WTC11 (cell line): ENCODE measurements around the gene GSK3B. TPM values are rescaled to one million over a fixed set of nuclear protein-coding genes. Genes with fewer than 3 reads are reported as not detected.

Source experiments
- ATAC-seq: fragments of 200-7000 bp; cut with Tn5 transposase; 2 replicates; pipeline ENCODE4 v1.10.0; 2021; ENCODE audit warnings: mild to moderate bottlenecking, moderate library complexity
- CTCF ChIA-PET: fragments of 300-600 bp; sonication (Branson Sonifier 250); formaldehyde crosslinking; loops from one replicate; lab custom pipeline; 2021; ENCODE audit warnings: antibody characterized with exemption; lab: Charles Lee
- POLR2A ChIA-PET: fragments of 350-600 bp; sonication (Branson Sonifier 250); formaldehyde crosslinking; loops from one replicate; lab custom pipeline; 2021; ENCODE audit warnings: antibody characterized with exemption; lab: Charles Lee
- DNase-seq: peaks from one replicate; pipeline ENCODE4 v3.0.0; 2021; ENCODE audit warnings: low spot score
- H3K27ac Mint-ChIP-seq: 2 replicates; pipeline ENCODE4 v1.8.0; 2021; ENCODE audit warnings: mixed read lengths
- H3K27me3 Mint-ChIP-seq: 2 replicates; pipeline ENCODE4 v1.8.0; 2021; ENCODE audit warnings: low read depth, mild to moderate bottlenecking, moderate library complexity, mixed read lengths
- H3K36me3 Mint-ChIP-seq: 2 replicates; pipeline ENCODE4 v1.8.0; 2021; ENCODE audit warnings: mixed read lengths
- H3K4me1 Mint-ChIP-seq: 2 replicates; pipeline ENCODE4 v1.8.0; 2022; ENCODE audit warnings: mixed read lengths
- H3K4me3 Mint-ChIP-seq: 2 replicates; pipeline ENCODE4 v1.8.0; 2021; ENCODE audit warnings: mild to moderate bottlenecking, moderate library complexity, mixed read lengths
- H3K9me3 Mint-ChIP-seq: 2 replicates; pipeline ENCODE4 v1.8.0; 2021; ENCODE audit warnings: mixed read lengths
- ARID4B ChIP-seq: sonication (generic); formaldehyde crosslinking; IDR thresholded peaks from 2 replicates; pipeline ENCODE4 v1.8.0; 2023; ENCODE audit warnings: missing genetic modification reagents, mild to moderate bottlenecking, borderline replicate concordance
- CTCF ChIP-seq: fragments of 200-600 bp; IDR thresholded peaks from 2 replicates; pipeline ENCODE4 v1.8.0; 2022; ENCODE audit warnings: antibody characterized with exemption
- ERG ChIP-seq: fragments of 250-450 bp; sonication (Bioruptor Pico); IDR thresholded peaks from 2 replicates; pipeline ENCODE4 v1.8.0; 2021; ENCODE audit warnings: mild to moderate bottlenecking
- FOXJ3 ChIP-seq: sonication (generic); formaldehyde crosslinking; IDR thresholded peaks from 2 replicates; pipeline ENCODE4 v1.9.0; 2021; ENCODE audit warnings: missing genetic modification reagents, mild to moderate bottlenecking, borderline replicate concordance
- JAZF1 ChIP-seq: fragments of 250-450 bp; sonication (Bioruptor Pico); IDR thresholded peaks from 2 replicates; pipeline ENCODE4 v1.9.0; 2021; ENCODE audit warnings: moderate library complexity, mild to moderate bottlenecking, inconsistent platforms
- JUN ChIP-seq: sonication (generic); formaldehyde crosslinking; IDR thresholded peaks from 2 replicates; pipeline ENCODE4 v1.8.0; 2023; ENCODE audit warnings: mild to moderate bottlenecking, missing genetic modification reagents
- NFE2L1 ChIP-seq: sonication (generic); formaldehyde crosslinking; IDR thresholded peaks from 2 replicates; pipeline ENCODE4 v1.8.1; 2023; ENCODE audit warnings: missing genetic modification reagents
- ZNF138 ChIP-seq: sonication (generic); formaldehyde crosslinking; conservative IDR thresholded peaks from 2 replicates; pipeline ENCODE4 v1.8.1; 2022; ENCODE audit warnings: mild to moderate bottlenecking, moderate library complexity, missing genetic modification reagents
- ZNF263 ChIP-seq: sonication (generic); formaldehyde crosslinking; IDR thresholded peaks from 2 replicates; pipeline ENCODE4 v1.8.1; 2022; ENCODE audit warnings: low read depth, mild to moderate bottlenecking, moderate library complexity, missing genetic modification reagents
- ZNF281 ChIP-seq: sonication (generic); formaldehyde crosslinking; IDR thresholded peaks from 2 replicates; pipeline ENCODE4 v1.8.0; 2023; ENCODE audit warnings: mild to moderate bottlenecking, missing genetic modification reagents
- total RNA-seq: library from RNA; stranded (reverse); gene quantifications from 3 replicates; pipeline ENCODE4 v1.2.3, GENCODE V29; 2021
- TF ChIP-seq, protein P1 (sequence below): sonication (generic); formaldehyde crosslinking; IDR thresholded peaks from 2 replicates; pipeline ENCODE4 v1.8.1; 2023; ENCODE audit warnings: mild to moderate bottlenecking, missing genetic modification reagents, moderate library complexity
- TF ChIP-seq, protein P2 (sequence below): fragments of 250-450 bp; sonication (Bioruptor Pico); IDR thresholded peaks from 2 replicates; pipeline ENCODE4 v1.9.0; 2021; ENCODE audit warnings: mild to moderate bottlenecking, borderline replicate concordance
- TF ChIP-seq, protein P3 (sequence below): sonication (generic); formaldehyde crosslinking; IDR thresholded peaks from 2 replicates; pipeline ENCODE4 v1.8.0; 2022; ENCODE audit warnings: missing genetic modification reagents
- TF ChIP-seq, protein P4 (sequence below): fragments of 250-450 bp; sonication (Bioruptor Pico); IDR thresholded peaks from 2 replicates; pipeline ENCODE4 v1.9.0; 2021; ENCODE audit warnings: moderate library complexity, mild to moderate bottlenecking, inconsistent platforms, borderline replicate concordance
- TF ChIP-seq, protein P5 (sequence below): sonication (generic); formaldehyde crosslinking; IDR thresholded peaks from 2 replicates; pipeline ENCODE4 v1.8.1; 2022; ENCODE audit warnings: missing genetic modification reagents, borderline replicate concordance

Gene GSK3B
- total RNA-seq, 1 experiment from 2014 or later: 48.9 TPM

DNA sequence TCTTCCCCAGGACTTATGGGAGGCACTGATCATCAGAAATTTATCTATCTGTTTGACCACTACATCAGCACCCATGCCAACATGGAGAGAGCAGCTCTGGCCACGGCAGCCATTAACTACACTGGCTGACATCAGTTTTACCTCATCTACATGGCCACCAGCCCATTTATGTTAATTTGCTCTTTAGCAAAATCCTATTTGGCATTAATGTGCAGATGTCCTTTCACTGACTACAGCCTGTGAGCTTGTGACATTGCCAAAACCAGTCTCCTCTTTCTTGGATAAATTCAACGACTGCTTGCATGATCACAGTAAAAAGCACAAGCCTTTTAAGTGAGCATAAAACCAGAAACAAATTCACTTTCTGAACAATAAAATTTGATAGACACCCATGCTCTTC is 264.8 kb downstream of the GSK3B start:
- Mint-ChIP-seq H3K27ac (no peak overlapping the region), H3K4me3 (no peak overlapping the region), H3K27me3 (no peaks in the 10 kb centered on the region), H3K9me3 (no peaks in the 10 kb centered on the region), H3K4me1 (peaks cover 64% of the 10 kb centered on the region), H3K36me3 (peaks cover 3% of the 10 kb centered on the region; the same call in 1 of the 2 replicates)
- CTCF ChIA-PET: no interaction called here
- TF ChIP-seq JUN (no peak), NFE2L1 (CRISPR knock-in tag) (no peak), ARID4B (no peak), CTCF (no peak), ZNF281 (no peak), JAZF1 (CRISPR knock-in tag) (no peak), ZNF263 (no peak), ZNF138 (no peak), ERG (CRISPR knock-in tag) (no peak), FOXJ3 (no peak)
- TF ChIP-seq, protein P1, sequence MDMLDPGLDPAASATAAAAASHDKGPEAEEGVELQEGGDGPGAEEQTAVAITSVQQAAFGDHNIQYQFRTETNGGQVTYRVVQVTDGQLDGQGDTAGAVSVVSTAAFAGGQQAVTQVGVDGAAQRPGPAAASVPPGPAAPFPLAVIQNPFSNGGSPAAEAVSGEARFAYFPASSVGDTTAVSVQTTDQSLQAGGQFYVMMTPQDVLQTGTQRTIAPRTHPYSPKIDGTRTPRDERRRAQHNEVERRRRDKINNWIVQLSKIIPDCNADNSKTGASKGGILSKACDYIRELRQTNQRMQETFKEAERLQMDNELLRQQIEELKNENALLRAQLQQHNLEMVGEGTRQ (CRISPR knock-in tag): no peak
- TF ChIP-seq, protein P2, sequence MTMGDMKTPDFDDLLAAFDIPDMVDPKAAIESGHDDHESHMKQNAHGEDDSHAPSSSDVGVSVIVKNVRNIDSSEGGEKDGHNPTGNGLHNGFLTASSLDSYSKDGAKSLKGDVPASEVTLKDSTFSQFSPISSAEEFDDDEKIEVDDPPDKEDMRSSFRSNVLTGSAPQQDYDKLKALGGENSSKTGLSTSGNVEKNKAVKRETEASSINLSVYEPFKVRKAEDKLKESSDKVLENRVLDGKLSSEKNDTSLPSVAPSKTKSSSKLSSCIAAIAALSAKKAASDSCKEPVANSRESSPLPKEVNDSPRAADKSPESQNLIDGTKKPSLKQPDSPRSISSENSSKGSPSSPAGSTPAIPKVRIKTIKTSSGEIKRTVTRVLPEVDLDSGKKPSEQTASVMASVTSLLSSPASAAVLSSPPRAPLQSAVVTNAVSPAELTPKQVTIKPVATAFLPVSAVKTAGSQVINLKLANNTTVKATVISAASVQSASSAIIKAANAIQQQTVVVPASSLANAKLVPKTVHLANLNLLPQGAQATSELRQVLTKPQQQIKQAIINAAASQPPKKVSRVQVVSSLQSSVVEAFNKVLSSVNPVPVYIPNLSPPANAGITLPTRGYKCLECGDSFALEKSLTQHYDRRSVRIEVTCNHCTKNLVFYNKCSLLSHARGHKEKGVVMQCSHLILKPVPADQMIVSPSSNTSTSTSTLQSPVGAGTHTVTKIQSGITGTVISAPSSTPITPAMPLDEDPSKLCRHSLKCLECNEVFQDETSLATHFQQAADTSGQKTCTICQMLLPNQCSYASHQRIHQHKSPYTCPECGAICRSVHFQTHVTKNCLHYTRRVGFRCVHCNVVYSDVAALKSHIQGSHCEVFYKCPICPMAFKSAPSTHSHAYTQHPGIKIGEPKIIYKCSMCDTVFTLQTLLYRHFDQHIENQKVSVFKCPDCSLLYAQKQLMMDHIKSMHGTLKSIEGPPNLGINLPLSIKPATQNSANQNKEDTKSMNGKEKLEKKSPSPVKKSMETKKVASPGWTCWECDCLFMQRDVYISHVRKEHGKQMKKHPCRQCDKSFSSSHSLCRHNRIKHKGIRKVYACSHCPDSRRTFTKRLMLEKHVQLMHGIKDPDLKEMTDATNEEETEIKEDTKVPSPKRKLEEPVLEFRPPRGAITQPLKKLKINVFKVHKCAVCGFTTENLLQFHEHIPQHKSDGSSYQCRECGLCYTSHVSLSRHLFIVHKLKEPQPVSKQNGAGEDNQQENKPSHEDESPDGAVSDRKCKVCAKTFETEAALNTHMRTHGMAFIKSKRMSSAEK (CRISPR knock-in tag): no peak
- TF ChIP-seq, protein P3, sequence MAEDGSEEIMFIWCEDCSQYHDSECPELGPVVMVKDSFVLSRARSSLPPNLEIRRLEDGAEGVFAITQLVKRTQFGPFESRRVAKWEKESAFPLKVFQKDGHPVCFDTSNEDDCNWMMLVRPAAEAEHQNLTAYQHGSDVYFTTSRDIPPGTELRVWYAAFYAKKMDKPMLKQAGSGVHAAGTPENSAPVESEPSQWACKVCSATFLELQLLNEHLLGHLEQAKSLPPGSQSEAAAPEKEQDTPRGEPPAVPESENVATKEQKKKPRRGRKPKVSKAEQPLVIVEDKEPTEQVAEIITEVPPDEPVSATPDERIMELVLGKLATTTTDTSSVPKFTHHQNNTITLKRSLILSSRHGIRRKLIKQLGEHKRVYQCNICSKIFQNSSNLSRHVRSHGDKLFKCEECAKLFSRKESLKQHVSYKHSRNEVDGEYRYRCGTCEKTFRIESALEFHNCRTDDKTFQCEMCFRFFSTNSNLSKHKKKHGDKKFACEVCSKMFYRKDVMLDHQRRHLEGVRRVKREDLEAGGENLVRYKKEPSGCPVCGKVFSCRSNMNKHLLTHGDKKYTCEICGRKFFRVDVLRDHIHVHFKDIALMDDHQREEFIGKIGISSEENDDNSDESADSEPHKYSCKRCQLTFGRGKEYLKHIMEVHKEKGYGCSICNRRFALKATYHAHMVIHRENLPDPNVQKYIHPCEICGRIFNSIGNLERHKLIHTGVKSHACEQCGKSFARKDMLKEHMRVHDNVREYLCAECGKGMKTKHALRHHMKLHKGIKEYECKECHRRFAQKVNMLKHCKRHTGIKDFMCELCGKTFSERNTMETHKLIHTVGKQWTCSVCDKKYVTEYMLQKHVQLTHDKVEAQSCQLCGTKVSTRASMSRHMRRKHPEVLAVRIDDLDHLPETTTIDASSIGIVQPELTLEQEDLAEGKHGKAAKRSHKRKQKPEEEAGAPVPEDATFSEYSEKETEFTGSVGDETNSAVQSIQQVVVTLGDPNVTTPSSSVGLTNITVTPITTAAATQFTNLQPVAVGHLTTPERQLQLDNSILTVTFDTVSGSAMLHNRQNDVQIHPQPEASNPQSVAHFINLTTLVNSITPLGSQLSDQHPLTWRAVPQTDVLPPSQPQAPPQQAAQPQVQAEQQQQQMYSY (CRISPR knock-in tag): no peak
- TF ChIP-seq, protein P4, sequence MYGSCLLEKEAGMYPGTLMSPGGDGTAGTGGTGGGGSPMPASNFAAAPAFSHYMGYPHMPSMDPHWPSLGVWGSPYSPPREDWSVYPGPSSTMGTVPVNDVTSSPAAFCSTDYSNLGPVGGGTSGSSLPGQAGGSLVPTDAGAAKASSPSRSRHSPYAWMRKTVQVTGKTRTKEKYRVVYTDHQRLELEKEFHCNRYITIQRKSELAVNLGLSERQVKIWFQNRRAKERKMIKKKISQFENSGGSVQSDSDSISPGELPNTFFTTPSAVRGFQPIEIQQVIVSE (CRISPR knock-in tag): no peak
- TF ChIP-seq, protein P5, sequence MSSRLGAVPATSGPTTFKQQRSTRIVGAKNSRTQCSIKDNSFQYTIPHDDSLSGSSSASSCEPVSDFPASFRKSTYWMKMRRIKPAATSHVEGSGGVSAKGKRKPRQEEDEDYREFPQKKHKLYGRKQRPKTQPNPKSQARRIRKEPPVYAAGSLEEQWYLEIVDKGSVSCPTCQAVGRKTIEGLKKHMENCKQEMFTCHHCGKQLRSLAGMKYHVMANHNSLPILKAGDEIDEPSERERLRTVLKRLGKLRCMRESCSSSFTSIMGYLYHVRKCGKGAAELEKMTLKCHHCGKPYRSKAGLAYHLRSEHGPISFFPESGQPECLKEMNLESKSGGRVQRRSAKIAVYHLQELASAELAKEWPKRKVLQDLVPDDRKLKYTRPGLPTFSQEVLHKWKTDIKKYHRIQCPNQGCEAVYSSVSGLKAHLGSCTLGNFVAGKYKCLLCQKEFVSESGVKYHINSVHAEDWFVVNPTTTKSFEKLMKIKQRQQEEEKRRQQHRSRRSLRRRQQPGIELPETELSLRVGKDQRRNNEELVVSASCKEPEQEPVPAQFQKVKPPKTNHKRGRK (CRISPR knock-in tag): no peak
- no peak for DNase-seq
- ATAC-seq: no peak
- POLR2A ChIA-PET: no interaction called here
